NK-92 (cell line): ENCODE measurements around the gene COX8A.
"Not testable (repeated sequence)": the region's sequence is repeated elsewhere in the genome, so short reads cannot be mapped to it uniquely, and the experiment has no call there.

Experiments used
- DNase-seq: peaks from one replicate; lab custom pipeline; 2025; ENCODE audit not compliant: unreplicated experiment; lab: John Stamatoyannopoulos, UW

The COX8A gene

GRCh38 chr11:63969461-63969860 is 5.0 kb upstream of the COX8A start:
- DNase-seq: no peak

GRCh38 chr11:63970902-63971301 is 3.5 kb upstream of the COX8A start:
- no peak for DNase-seq

GRCh38 chr11:63973912-63974258 is 535 bp upstream of the COX8A start:
- DNase-seq: not testable (repeated sequence)

- DNase-seq: no peak
These were observed 4.3 kb downstream of the COX8A start for GRCh38 chr11:63978551-63979239.

GRCh38 chr11:63979426-63979825 is 5.0 kb downstream of the COX8A start:
- DNase-seq: no peak

GRCh38 chr11:63985812-63986155 is 11.4 kb downstream of the COX8A start:
- DNase-seq: no peak

GRCh38 chr11:63986156-63986931 is 11.9 kb downstream of the COX8A start, which contains the start of gene OTUB1:
Gene OTUB1 (plus strand): TSS chr11:63986438. CDS start chr11:63986457, 19 bp downstream.
- DNase-seq: no peak

GRCh38 chr11:63986932-63987513 is 12.6 kb downstream of the COX8A start:
- no peak for DNase-seq

- DNase-seq: no peak
These were observed 17.1 kb downstream of the COX8A start for GRCh38 chr11:63991558-63991957.

GRCh38 chr11:63993100-63993499 is 18.7 kb downstream of the COX8A start:
- DNase-seq: no peak

- DNase-seq: no peak
These were observed 19.6 kb downstream of the COX8A start for GRCh38 chr11:63993993-63994392.

- DNase-seq: no peak
These were observed 22.1 kb downstream of the COX8A start for GRCh38 chr11:63996512-63996911.

- DNase-seq: no peak
These were observed 22.8 kb downstream of the COX8A start for GRCh38 chr11:63997104-63997700.

GRCh38 chr11:63997801-63998337 is 23.4 kb downstream of the COX8A start:
- DNase-seq: no peak

- DNase-seq: no peak
These were observed 24.3 kb downstream of the COX8A start for GRCh38 chr11:63998558-63999348.

GRCh38 chr11:63999349-64000025 is 25.1 kb downstream of the COX8A start:
- DNase-seq: no peak

- DNase-seq: no peak
These were observed 25.8 kb downstream of the COX8A start for GRCh38 chr11:64000026-64000739.

GRCh38 chr11:64000740-64001483 is 26.5 kb downstream of the COX8A start:
- DNase-seq: no peak
